ENCODE data around the gene AMIGO3.

Gene AMIGO3

DNA sequence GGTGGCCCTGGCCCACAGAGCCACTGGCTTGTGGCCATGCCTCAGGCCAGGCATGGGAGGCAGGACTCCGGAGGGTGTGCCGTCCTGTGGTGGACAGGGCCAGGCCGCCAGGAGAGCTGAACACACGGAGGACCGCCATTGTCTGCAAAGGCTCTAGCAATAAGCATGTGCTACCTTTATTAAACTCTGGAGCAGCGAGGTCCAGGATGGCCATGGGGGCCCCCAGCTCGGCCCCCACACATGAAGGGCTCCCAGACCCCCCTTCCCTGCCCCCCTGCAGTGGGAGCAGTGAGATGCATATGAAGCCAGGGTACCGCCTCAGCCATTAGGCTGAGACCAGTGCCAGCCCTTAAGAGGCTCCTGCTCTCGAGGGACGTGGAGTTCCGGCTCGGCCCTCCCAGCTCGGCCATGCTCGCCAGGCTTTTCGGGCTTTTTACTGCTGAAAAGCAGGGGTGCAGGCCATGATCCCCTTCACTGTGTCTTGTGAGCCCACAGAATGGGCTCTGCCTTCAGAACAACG is 2.7 kb downstream of the AMIGO3 start:
- no peak for DNase-seq (ENCODE audit: low read depth)
- no peak overlapping the region for H3K4me3 ChIP-seq (ENCODE audit: low read length)
- TF ChIP-seq, protein P1, sequence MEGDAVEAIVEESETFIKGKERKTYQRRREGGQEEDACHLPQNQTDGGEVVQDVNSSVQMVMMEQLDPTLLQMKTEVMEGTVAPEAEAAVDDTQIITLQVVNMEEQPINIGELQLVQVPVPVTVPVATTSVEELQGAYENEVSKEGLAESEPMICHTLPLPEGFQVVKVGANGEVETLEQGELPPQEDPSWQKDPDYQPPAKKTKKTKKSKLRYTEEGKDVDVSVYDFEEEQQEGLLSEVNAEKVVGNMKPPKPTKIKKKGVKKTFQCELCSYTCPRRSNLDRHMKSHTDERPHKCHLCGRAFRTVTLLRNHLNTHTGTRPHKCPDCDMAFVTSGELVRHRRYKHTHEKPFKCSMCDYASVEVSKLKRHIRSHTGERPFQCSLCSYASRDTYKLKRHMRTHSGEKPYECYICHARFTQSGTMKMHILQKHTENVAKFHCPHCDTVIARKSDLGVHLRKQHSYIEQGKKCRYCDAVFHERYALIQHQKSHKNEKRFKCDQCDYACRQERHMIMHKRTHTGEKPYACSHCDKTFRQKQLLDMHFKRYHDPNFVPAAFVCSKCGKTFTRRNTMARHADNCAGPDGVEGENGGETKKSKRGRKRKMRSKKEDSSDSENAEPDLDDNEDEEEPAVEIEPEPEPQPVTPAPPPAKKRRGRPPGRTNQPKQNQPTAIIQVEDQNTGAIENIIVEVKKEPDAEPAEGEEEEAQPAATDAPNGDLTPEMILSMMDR (conservative IDR thresholded peaks at IDR 0.05; ENCODE audit: low read depth, low read length), result no peak

DNA sequence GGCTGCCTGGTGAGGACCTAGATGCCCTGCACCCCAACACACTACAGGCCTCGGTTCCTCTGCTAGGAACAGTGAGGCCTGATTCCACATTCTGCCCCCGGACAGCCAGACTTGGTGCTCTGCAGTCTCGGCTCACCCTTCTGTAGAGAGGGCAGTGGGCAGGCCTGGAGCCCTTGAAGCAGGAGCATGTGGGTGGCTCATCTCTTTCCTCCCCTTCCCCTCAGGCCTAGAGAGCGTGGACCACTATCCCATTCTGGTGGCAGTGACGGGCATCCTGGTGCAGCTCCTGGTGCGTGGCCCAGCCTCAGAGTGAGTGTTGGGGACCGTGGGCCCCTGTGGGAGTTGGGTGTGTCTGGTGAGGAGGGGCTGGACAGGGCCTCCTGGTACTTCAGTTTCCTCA is 3.3 kb downstream of the AMIGO3 start:
- TF ChIP-seq, protein P1 (conservative IDR thresholded peaks at IDR 0.05; ENCODE audit: low read depth, low read length), result no peak
- DNase-seq (ENCODE audit: low read depth), result no peak
- H3K4me3 ChIP-seq (ENCODE audit: low read length), result no peak overlapping the region

DNA sequence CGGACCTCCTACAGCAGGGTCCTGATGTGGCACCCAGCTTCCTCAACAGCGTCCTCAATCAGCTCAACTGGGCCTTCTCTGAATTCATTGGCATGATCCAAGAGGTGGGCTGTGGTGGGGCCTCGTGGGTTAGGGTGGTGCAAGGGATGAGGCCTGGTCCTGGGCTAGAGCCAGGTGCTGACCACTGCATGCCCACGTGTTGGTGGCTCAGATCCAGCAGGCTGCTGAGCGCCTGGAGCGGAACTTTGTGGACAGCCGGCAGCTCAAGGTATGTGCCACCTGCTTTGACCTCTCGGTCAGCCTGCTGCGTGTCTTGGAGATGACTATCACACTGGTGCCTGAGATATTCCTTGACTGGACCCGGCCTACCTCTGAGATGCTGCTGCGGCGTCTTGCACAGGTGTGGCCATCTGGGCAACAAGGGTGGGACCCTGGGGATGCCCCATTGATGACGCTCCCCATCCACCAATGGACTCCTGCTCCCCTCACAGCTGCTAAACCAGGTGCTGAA is 3.8 kb downstream of the AMIGO3 start:
- DNase-seq (ENCODE audit: low read depth), result no peak
- TF ChIP-seq, protein P1 (conservative IDR thresholded peaks at IDR 0.05; ENCODE audit: low read depth, low read length), result no peak
- H3K4me3 ChIP-seq (ENCODE audit: low read length), result no peak overlapping the region

DNA sequence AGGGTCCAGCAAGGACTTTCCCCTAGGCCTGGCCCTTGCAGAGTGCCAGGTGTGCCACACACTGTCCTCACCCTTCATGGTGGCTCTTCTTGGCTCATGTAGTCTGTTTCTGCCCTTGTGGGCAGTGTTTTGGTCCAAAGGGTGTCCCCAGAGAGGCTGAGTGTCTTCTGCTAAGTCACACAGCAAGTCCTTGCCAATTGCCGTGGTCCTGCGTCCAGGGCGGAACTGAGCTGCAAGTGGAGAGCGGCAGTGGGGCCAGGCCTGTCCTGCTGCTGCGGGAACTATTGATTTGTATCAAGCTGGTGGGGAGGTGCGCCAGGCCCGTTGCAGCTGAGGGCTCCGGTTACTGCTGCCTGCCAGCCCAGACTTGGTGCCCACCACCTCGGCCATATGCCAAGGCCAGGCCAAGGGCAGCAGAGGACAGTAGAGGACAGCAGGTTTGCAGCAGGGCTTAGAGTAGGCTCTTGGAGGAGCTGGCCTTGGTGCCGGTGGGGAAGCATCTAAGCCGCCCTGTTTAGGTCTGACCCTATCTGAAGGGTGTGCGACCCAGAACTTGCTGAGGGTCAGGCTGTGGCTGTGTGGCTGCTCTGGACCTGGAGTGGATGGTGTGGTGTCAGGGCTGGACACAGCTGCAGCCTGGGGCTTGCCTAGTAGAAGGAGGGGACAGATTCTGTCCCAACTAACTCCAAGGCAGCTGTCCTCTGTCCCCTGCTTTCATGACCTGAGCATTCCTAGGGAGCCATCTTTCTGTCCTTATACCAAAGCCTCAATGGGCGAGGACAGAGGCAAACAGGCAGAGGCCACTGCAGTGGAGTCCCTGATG is 4.5 kb downstream of the AMIGO3 start:
- no peak for DNase-seq (ENCODE audit: low read depth)
- no peak overlapping the region for H3K4me3 ChIP-seq (ENCODE audit: low read length)
- TF ChIP-seq, protein P1 (conservative IDR thresholded peaks at IDR 0.05; ENCODE audit: low read depth, low read length), result no peak

DNA sequence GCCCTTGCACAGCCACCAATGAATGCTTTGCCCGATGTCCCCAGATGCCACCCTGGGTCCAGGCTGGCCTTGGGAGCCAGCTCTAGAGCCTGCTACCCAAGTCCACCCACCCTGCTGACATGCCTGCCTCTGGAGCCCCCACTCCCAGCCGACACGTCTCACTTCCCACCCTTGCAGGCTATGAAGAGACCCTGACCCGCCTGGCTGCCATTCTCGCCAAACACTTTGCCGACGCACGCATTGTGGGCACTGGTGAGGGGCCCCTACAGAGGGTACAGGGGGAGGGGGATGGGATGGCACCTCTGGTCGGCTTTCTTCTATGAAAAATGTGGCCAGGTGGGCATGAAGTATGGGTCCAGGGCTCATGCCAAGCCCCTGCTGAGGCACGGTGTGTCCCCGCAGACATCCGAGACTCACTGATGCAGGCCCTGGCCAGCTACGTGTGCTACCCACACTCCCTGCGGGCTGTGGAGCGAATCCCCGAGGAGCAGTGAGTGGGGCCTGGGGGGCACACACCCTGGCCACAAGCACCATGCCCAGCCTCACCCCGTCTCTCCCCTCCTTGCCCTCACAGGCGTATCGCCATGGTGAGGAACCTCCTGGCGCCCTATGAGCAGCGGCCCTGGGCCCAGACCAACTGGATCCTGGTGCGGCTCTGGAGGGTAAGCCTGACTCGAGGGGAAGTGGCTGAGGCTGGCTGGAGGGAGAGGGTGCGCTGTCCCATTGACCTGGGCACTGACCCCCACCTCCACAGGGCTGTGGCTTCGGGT is 6.0 kb downstream of the AMIGO3 start:
- no peak for DNase-seq (ENCODE audit: low read depth)
- TF ChIP-seq, protein P1 (conservative IDR thresholded peaks at IDR 0.05; ENCODE audit: low read depth, low read length), result no peak

DNA sequence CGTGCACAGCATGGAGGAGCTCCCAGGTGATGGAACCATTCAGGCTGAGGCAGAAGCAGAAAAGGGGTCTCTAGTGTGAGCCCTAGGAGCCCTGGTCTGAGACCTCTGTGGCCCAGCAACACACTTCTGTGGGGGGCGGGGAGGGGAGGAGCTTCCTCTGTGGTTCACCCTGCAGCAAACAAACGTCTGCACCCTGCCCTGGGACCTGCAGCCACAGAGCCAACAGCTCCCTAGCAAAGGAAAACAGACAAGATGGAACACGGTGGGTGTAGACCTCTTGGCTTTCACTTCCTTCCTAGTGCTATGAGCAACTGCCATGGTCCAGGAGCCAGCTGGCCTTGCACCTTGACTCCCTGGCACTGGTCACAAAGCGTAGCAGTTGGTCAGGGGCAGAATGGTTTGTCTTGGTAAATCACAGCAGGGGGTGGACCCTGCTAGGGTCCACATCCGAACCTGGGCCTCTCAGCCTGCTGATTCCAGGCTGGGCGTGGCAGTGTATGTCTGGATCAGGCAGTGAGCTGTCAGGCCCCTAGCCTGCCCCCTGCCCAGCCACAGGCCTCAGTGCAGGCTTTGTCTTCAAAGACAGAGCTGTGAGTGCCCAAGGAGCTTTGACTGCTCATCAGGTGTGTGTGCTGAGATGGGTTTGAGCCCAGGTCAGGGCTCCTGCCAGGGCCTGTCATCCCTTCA is 6.7 kb downstream of the AMIGO3 start:
- no peak overlapping the region for H3K4me3 ChIP-seq (ENCODE audit: low read length)
- no peak for DNase-seq (ENCODE audit: low read depth)
- TF ChIP-seq, protein P1 (conservative IDR thresholded peaks at IDR 0.05; ENCODE audit: low read depth, low read length), result no peak

More for the DNA sequence above, 6.0 kb downstream of the AMIGO3 start:
- no peak overlapping the region for H3K4me3 ChIP-seq (ENCODE audit: low read length)
